Activated T-cell treated with anti-CD3 and anti-CD28 coated beads, Interleukin-2, amount 50 U/mL, for 1 hour (primary cell): Measurements from ENCODE around the gene C1orf105.

Source experiments
- DNase-seq: peaks from one replicate; pipeline ENCODE4 v3.0.0-alpha.2; 2020

Gene C1orf105

GRCh38 chr1:172397633-172398032 is 22.9 kb upstream of the C1orf105 start:
- DNase-seq = no peak

GRCh38 chr1:172398193-172398592 is 22.3 kb upstream of the C1orf105 start:
- DNase-seq = no peak

GRCh38 chr1:172398970-172399755 is 21.3 kb upstream of the C1orf105 start:
- peak; percentile 35 for DNase-seq

GRCh38 chr1:172399756-172400721 is 20.4 kb upstream of the C1orf105 start:
- no peak for DNase-seq

- DNase-seq = no peak
Observed at GRCh38 chr1:172400722-172401105, 19.8 kb upstream of the C1orf105 start.

GRCh38 chr1:172401477-172401876 is 19.0 kb upstream of the C1orf105 start:
- no peak for DNase-seq

- DNase-seq = no peak
Observed at GRCh38 chr1:172401892-172402291, 18.6 kb upstream of the C1orf105 start.

GRCh38 chr1:172402878-172403569 is 17.5 kb upstream of the C1orf105 start:
- DNase-seq = no peak

GRCh38 chr1:172404121-172404520 is 16.4 kb upstream of the C1orf105 start:
- no peak for DNase-seq

- DNase-seq = no peak
Observed at GRCh38 chr1:172405912-172406311, 14.6 kb upstream of the C1orf105 start.

- no peak for DNase-seq
Observed at GRCh38 chr1:172406968-172407367, 13.5 kb upstream of the C1orf105 start.

GRCh38 chr1:172408958-172409357 is 11.5 kb upstream of the C1orf105 start:
- DNase-seq = no peak

GRCh38 chr1:172410027-172410426 is 10.5 kb upstream of the C1orf105 start:
- no peak for DNase-seq

- no peak for DNase-seq
Observed at GRCh38 chr1:172411791-172412338, 8.6 kb upstream of the C1orf105 start.

- DNase-seq = no peak
Observed at GRCh38 chr1:172414331-172414730, 6.2 kb upstream of the C1orf105 start.

GRCh38 chr1:172416496-172417035 is 3.9 kb upstream of the C1orf105 start:
- no peak for DNase-seq

- no peak for DNase-seq
Observed at GRCh38 chr1:172417557-172417956, 2.9 kb upstream of the C1orf105 start.

- no peak for DNase-seq
Observed at GRCh38 chr1:172421974-172422604, 1.6 kb downstream of the C1orf105 start.

- DNase-seq = no peak
Observed at GRCh38 chr1:172423336-172423735, 2.9 kb downstream of the C1orf105 start.

- no peak for DNase-seq
Observed at GRCh38 chr1:172425339-172425738, 4.9 kb downstream of the C1orf105 start.

GRCh38 chr1:172427191-172427590 is 6.7 kb downstream of the C1orf105 start:
- no peak for DNase-seq
